HG03575 (cell line): ENCODE data around the gene SYNGR1.

Experiments used
- ATAC-seq: cut with Tn5 transposase; IDR thresholded peaks from one replicate; pipeline ENCODE4 v1.9.1; 2021; ENCODE audit not compliant: unreplicated experiment, insufficient number of reproducible peaks, low FRiP score; ENCODE audit errors: extremely low read depth

SYNGR1 gene

DNA sequence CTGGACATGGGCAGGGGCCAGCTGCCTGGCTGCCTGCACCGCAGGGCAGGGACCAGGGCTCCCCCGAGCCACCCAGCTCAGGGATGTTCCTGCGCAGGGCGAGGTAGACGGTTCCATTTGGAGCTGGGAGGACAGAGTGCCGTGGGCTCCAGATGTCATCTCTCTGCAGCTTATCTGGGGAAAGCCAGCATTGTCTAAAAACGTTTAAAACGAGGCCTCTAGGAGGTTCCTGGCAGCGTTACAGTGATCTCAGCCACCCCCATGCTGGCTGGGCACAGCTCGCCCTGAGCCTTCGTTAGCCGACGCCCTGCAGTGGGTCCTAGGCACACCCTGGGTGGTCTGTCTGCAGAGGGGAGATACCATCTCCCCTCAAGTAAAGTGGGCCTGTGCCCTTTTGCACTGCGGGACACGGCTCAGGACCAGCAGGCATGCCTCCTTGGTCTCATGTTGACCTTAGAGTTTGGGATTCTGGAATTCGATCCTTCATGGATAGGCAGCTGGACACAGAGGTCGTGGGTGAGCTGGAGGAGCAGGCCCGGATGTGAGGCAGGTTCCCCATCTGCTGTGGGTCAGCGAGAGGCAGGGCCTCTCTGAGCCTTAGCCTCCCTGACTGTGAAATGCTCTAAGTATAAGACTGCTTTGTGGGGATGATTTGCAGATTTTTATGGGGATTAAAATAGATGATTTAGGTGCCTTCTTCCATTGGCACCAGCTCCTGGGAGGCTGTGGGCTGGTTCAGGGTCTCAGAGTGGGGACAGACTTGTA lies 14.1 kb downstream of the SYNGR1 start:
- ATAC-seq: no peak

GRCh38 chr22:39364714-39365491 lies 15.1 kb downstream of the SYNGR1 start:
- no peak for ATAC-seq

DNA sequence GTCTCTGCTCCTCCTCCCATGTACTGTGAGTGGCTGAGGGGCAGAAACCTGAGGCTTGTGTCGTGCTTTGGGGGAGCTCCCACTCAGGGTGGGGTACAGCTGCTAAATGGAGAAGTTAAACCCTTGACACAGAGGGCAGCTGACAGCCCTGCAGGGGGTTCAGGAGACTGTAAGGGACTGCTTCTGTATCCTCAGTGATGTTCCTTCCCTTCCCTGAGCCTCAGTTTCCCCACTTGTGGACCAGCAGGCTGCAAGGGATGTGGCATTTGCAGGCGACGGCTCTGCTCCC lies 15.6 kb downstream of the SYNGR1 start:
- no peak for ATAC-seq

DNA sequence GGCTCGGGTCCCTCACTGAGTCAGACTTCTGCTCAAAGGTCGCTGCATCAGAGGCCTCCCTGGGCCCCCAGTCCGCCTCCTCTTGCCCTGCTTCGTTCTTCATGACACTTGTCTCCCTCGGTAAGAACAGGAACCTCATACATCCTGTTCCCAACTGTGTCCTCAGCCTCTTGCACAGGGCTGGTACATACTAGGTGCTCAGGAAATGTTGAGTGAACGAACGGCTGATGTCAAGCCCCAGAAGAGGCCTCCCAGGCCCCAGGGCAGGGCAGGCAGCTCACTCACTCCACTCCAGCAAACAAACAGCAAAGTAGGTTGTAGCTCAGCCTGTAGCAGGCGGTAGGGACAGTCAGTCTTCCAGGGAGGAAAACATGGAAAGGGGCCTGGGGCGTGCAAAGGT lies 17.2 kb downstream of the SYNGR1 start:
- no peak for ATAC-seq

- ATAC-seq: no peak
These were observed 18.7 kb downstream of the SYNGR1 start for GRCh38 chr22:39368461-39368911.

GRCh38 chr22:39369186-39369585 lies 19.4 kb downstream of the SYNGR1 start:
- no peak for ATAC-seq

DNA sequence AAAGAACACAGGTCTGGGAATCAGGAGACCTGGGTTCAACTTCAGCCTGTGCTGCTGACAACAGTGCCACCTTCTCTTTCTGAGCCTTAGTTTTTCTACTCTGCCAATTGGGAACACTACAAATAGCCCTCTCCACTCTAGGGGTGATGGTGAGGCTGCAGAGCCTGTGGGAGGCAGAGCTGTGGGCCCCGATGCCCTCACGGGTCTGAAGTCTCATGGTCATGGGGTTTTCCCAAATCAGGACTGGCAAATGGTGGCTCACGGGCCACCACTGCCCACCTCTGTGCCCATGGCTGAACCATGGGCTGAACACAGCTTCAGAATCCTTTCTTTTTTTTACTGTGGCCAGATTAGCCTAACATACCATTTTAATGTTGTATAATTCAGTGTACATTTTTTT lies 19.8 kb downstream of the SYNGR1 start:
- ATAC-seq: no peak

DNA sequence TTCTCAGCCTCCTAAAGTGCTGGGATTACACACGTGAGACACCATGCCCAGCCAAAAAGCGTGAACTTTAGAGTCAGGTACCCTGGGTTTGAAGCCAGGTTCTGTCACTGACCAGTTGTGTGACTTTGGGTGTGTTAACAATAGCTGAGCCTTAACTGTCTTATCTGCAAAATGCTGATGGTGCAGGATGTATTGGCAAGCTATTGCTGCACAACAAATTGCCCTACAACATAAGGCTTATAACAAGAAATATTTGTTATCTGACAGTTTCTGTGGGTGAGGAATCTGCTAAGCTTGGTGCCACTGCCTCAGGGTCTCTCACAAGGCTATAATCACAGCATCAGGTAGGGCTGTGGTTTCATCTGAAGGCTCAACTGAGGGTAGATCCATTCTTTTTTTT lies 21.9 kb downstream of the SYNGR1 start:
- no peak for ATAC-seq

DNA sequence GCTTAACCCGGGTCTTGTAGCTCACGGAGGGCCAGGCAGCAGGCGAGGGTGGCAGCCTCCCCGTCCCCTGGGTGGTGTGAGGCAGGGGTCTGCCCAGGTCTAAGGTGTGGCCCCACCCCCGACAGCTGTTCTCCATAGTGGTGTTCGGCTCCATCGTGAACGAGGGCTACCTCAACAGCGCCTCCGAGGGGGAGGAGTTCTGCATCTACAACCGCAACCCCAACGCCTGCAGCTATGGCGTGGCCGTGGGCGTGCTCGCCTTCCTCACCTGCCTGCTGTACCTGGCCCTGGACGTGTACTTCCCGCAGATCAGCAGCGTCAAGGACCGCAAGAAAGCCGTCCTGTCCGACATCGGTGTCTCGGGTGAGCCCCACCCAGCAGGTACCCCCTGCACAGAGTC lies 24.4 kb downstream of the SYNGR1 start:
- no peak for ATAC-seq

- no peak for ATAC-seq
These were observed 25.0 kb downstream of the SYNGR1 start for GRCh38 chr22:39374801-39375200.

DNA sequence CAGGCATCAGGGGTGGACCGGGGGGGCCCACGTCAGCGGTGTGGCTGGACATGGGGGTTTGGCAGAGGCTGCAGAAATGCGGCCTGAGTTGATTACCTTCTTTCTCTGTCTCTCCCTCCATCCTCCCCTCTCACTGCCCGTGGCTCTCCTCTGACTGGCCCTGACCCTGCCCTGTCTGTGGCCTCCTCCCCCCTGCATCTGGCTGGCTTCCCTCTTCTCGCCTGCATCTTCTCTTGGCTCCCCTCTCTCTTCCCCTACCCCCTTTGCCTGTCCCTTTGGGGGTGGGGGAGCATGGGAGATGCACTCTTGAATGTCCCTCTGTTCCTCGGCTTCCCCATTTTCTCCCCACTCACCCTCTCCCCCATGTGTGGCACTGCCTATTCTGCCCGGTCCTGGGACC lies 25.9 kb downstream of the SYNGR1 start:
- no peak for ATAC-seq

DNA sequence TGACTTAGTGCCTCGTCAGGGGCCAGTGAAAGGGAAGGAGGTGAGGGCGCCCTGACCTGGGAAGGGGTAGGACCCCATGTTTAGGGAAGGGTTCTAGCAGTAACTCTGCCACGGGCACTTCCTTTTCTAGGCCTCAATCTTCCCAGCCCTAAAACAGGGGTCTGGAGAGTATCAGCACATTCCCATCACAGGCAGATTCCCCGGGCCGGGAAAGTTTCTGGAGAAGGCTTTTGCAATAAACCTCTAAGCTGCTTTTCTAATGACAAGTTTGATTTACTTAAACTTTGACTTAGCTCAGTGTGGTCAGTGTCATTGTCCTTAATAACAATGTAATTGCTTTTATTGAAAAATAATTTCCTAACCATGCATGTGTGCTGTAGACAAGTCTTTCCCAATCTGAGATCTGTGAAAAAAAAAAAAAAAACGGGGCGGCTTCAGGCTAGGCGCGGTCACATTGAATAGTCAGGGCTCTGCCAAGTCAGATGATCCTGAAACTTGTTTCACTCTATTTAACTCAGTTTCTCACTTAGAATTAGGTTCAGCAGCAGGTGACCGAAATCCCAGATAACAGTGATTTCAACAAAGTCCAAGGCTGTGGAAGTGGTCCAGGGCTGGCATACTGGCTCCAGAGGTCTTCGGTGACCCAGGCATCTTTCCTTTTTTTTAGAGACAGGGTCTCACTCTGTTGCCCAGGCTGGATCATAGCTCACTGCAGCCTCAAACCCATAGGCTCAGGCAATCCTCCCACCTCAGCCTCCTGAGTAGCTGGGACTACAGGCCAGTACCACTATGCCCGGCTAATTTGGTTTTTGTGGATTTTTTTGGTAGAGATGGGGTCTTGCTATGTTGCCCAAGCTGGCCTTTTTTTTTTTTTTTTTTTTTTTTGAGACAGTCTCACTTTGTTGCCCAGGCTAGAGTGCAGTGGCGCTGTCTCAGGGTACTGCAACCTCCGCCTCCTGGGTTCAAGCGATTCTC lies 30.3 kb downstream of the SYNGR1 start:
- no peak for ATAC-seq

- ATAC-seq: no peak
These were observed 31.4 kb downstream of the SYNGR1 start for GRCh38 chr22:39381009-39381755.

GRCh38 chr22:39381930-39382329 lies 32.1 kb downstream of the SYNGR1 start:
- ATAC-seq: no peak

GRCh38 chr22:39382410-39382809 lies 32.6 kb downstream of the SYNGR1 start:
- no peak for ATAC-seq

GRCh38 chr22:39383841-39384625 lies 34.2 kb downstream of the SYNGR1 start:
- ATAC-seq: no peak

- no peak for ATAC-seq
These were observed 35.1 kb downstream of the SYNGR1 start for GRCh38 chr22:39384750-39385480.
